ENCODE results near the gene AGPS.
"Not testable (repeated sequence)": the region's sequence is repeated elsewhere in the genome, so short reads cannot be mapped to it uniquely, and the experiment has no call there.

Gene AGPS

DNA sequence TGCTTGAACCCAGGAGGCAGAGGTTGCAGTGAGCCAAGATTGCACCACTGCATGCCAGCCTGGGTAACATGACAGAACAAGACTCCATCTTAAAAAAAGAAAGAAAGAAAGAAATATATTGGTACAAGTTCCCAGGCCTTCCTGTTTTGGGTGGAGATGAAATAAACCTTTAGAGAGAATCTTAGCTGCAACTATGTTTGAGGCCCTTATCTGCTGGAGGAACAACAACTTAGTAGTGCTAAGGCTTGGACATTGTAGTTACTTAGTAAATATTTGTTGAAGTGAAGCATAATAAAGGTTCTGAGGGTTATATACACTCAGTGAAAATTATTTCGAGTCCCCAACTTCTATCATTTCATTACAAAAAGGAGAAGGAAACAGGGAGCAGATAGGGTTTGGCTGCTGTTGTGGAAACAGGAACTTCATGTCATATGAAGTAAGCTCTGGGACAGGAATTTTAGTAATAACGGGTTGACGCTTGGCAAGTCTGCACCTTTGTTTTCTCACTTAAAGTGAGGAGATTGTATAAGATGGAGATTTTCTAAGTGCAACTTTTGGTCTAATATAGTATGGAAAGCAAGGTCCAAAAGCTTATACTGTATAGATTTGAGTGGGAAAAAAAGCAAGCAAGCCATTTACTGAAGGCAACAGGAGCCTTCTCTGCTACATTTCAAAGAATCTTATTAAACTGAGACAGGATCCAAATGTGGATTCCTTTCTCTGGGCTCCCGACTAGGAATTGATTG is 40.0 kb upstream of the AGPS start:
- H3K36me3 ChIP-seq (ENCODE audit: control insufficient read depth, insufficient read depth, low read length): no peaks in the 10 kb centered on the region
- H3K9me3 ChIP-seq (ENCODE audit: control insufficient read depth, low read length): no peaks in the 10 kb centered on the region
- H3K27ac ChIP-seq (ENCODE audit: insufficient read depth, low read length, poor library complexity, severe bottlenecking): no peak overlapping the region
- no peaks in the 10 kb centered on the region for H3K4me1 ChIP-seq (ENCODE audit: control insufficient read depth, insufficient read depth, low read length, poor library complexity, severe bottlenecking)
- no peak for DNase-seq
- no peaks in the 10 kb centered on the region for H3K27me3 ChIP-seq (replicated peaks; ENCODE audit: control insufficient read depth, insufficient read depth, low read length, poor library complexity, severe bottlenecking)
- H3K4me3 ChIP-seq (ENCODE audit: insufficient read depth, low read depth, low read length, poor library complexity, severe bottlenecking): no peak overlapping the region

DNA sequence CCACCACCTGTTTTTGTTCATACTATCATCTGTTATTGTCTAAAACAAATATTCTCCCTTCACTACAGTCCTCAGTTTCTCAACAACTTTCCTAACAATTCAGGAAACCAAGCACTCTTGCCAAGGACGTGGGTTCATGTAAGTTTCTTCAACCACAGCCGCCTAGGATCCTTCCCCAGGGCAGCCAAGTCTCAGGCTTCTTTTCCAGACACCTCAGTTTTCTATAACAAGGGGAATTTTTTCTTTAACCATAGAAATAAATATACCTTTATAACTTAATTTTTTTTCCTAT is 39.4 kb upstream of the AGPS start:
- DNase-seq: no peak
- no peak overlapping the region for H3K4me3 ChIP-seq (ENCODE audit: insufficient read depth, low read depth, low read length, poor library complexity, severe bottlenecking)
- H3K4me1 ChIP-seq (ENCODE audit: control insufficient read depth, insufficient read depth, low read length, poor library complexity, severe bottlenecking): no peaks in the 10 kb centered on the region
- H3K36me3 ChIP-seq (ENCODE audit: control insufficient read depth, insufficient read depth, low read length): no peaks in the 10 kb centered on the region
- H3K27ac ChIP-seq (ENCODE audit: insufficient read depth, low read length, poor library complexity, severe bottlenecking): no peak overlapping the region
- H3K9me3 ChIP-seq (ENCODE audit: control insufficient read depth, low read length): no peaks in the 10 kb centered on the region
- H3K27me3 ChIP-seq (replicated peaks; ENCODE audit: control insufficient read depth, insufficient read depth, low read length, poor library complexity, severe bottlenecking): no peaks in the 10 kb centered on the region

DNA sequence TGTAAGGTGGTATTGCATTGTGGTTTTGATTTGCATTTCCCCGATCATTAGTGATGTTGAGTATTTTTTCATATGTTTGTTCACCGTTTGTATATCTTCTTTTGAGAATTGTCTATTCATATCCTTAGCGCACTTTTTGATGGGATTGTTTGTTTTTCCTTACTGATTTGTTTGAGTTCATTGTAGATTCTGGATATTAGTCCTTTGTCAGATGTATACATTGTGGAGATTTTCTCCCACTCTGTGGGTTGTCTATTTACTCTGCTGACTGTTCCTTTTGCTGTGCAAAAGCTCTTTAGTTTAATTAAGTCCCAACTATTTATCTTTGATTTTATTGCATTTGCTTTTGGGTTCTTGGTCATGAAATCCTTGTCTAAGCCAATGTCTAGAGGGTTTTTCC is 38.0 kb upstream of the AGPS start:
- H3K36me3 ChIP-seq (ENCODE audit: control insufficient read depth, insufficient read depth, low read length); DNase-seq; H3K4me3 ChIP-seq (ENCODE audit: insufficient read depth, low read depth, low read length, poor library complexity, severe bottlenecking); H3K27ac ChIP-seq (ENCODE audit: insufficient read depth, low read length, poor library complexity, severe bottlenecking); H3K27me3 ChIP-seq (replicated peaks; ENCODE audit: control insufficient read depth, insufficient read depth, low read length, poor library complexity, severe bottlenecking); H3K9me3 ChIP-seq (ENCODE audit: control insufficient read depth, low read length); H3K4me1 ChIP-seq (ENCODE audit: control insufficient read depth, insufficient read depth, low read length, poor library complexity, severe bottlenecking): not testable (repeated sequence)

DNA sequence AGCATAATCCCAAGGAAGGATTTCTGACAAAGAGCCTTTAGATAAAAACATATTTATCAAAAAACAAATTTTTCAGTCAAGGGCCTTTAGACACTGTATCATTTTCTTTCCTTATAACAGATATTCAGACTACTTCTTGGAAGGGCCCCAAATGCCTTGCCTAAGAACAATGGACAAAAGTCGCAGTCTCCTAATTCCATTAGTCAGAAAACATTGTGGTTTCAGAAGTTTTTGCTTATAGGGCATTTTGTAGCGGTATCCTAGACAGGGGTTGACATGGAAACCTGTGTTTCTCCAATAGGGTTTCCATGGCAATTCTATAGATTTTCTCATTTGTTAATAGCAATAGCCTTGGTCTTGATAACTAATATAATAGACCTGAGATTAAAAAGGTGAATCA is 36.7 kb upstream of the AGPS start:
- no peaks in the 10 kb centered on the region for H3K36me3 ChIP-seq (ENCODE audit: control insufficient read depth, insufficient read depth, low read length)
- H3K27me3 ChIP-seq (replicated peaks; ENCODE audit: control insufficient read depth, insufficient read depth, low read length, poor library complexity, severe bottlenecking): no peaks in the 10 kb centered on the region
- DNase-seq: no peak
- no peaks in the 10 kb centered on the region for H3K9me3 ChIP-seq (ENCODE audit: control insufficient read depth, low read length)
- no peaks in the 10 kb centered on the region for H3K4me1 ChIP-seq (ENCODE audit: control insufficient read depth, insufficient read depth, low read length, poor library complexity, severe bottlenecking)
- H3K4me3 ChIP-seq (ENCODE audit: insufficient read depth, low read depth, low read length, poor library complexity, severe bottlenecking): no peak overlapping the region
- H3K27ac ChIP-seq (ENCODE audit: insufficient read depth, low read length, poor library complexity, severe bottlenecking): no peak overlapping the region

DNA sequence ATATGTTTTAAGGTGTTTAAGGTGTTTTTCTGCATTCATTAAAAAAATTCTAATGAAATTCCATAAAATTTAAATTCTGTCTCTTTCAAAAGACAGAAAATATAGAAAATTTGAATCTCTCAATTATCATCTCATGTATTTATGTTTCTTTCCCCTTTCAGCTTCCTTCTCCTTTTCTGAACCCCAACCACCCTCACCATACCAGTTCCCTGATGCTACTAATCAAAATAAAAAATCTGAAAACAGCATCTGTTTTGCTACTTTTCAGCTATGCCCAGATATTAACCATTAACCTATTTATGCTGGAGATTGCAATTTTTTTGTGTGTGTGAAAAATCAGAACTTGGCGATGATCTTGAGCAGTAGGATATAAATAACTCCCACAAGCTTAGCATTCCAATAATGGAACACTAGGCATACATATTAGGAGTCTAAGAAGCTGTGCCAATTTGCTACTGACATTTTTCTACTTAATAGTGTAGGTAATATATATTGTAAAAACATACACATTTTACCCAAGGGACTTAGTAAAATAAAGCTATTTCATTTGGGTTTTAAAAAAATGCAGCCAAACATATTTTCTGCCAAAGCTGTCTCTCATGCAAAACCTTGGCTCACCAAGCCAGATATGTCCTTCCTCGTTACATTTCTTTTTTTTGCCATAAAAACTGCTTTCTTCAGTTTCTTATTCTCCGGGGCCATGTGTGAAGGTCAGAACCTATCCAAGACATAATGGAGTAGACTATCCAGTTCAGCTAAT is 32.6 kb upstream of the AGPS start:
- no peaks in the 10 kb centered on the region for H3K4me1 ChIP-seq (ENCODE audit: control insufficient read depth, insufficient read depth, low read length, poor library complexity, severe bottlenecking)
- no peak overlapping the region for H3K4me3 ChIP-seq (ENCODE audit: insufficient read depth, low read depth, low read length, poor library complexity, severe bottlenecking)
- DNase-seq: no peak
- H3K27me3 ChIP-seq (replicated peaks; ENCODE audit: control insufficient read depth, insufficient read depth, low read length, poor library complexity, severe bottlenecking): no peaks in the 10 kb centered on the region
- no peaks in the 10 kb centered on the region for H3K9me3 ChIP-seq (ENCODE audit: control insufficient read depth, low read length)
- H3K36me3 ChIP-seq (ENCODE audit: control insufficient read depth, insufficient read depth, low read length): no peaks in the 10 kb centered on the region
- no peak overlapping the region for H3K27ac ChIP-seq (ENCODE audit: insufficient read depth, low read length, poor library complexity, severe bottlenecking)

DNA sequence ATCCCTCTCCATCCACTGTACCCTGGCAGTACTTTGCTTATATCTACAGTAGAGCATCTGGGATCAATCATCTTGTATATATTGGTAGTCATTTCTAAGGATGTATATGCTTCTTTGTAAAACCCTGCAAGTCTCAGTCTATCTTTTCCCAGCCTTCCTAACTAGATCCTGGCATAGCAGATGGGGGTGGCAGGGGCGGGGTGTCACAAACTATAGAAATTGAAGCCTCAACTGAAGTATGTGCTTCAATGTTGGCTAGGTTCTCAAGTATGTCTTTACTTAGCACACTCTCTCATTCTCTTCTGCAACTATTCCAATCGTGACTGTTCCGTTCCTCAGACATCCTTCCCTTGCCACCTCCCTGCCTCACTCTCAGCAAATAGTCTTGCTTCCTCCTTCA is 30.1 kb upstream of the AGPS start:
- no peak for DNase-seq
- H3K27ac ChIP-seq (ENCODE audit: insufficient read depth, low read length, poor library complexity, severe bottlenecking): no peak overlapping the region

DNA sequence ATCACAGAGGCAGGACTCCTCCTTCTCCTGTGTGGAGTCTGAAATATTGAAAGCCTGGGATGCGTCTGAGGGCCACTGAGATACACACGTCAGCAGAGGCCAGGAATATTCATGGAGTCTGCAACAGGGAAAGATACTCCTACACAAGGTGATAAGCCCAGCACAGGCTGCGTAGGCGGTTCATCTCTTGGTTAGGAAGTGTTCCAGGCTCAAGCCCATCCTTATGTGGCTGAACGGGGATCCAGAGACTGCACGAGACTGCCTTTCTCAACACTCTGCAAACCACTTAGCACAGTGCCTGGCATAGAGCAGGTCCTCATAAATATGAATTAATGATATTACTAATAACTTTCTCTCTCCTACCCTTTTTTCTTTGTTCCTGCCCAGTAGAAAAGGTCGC is 29.2 kb upstream of the AGPS start:
- Histone ChIP-seq H3K4me3 (ENCODE audit: insufficient read depth, low read depth, low read length, poor library complexity, severe bottlenecking) (no peak overlapping the region), H3K36me3 (ENCODE audit: control insufficient read depth, insufficient read depth, low read length) (no peaks in the 10 kb centered on the region), H3K9me3 (ENCODE audit: control insufficient read depth, low read length) (no peaks in the 10 kb centered on the region), H3K4me1 (ENCODE audit: control insufficient read depth, insufficient read depth, low read length, poor library complexity, severe bottlenecking) (no peaks in the 10 kb centered on the region), H3K27ac (ENCODE audit: insufficient read depth, low read length, poor library complexity, severe bottlenecking) (no peak overlapping the region), H3K27me3 (replicated peaks; ENCODE audit: control insufficient read depth, insufficient read depth, low read length, poor library complexity, severe bottlenecking) (no peaks in the 10 kb centered on the region)
- no peak for DNase-seq

More for the DNA sequence above, 30.1 kb upstream of the AGPS start:
- H3K4me1 ChIP-seq (ENCODE audit: control insufficient read depth, insufficient read depth, low read length, poor library complexity, severe bottlenecking): no peaks in the 10 kb centered on the region
- H3K27me3 ChIP-seq (replicated peaks; ENCODE audit: control insufficient read depth, insufficient read depth, low read length, poor library complexity, severe bottlenecking): no peaks in the 10 kb centered on the region
- no peaks in the 10 kb centered on the region for H3K36me3 ChIP-seq (ENCODE audit: control insufficient read depth, insufficient read depth, low read length)
- H3K9me3 ChIP-seq (ENCODE audit: control insufficient read depth, low read length): no peaks in the 10 kb centered on the region
- H3K4me3 ChIP-seq (ENCODE audit: insufficient read depth, low read depth, low read length, poor library complexity, severe bottlenecking): no peak overlapping the region

DNA sequence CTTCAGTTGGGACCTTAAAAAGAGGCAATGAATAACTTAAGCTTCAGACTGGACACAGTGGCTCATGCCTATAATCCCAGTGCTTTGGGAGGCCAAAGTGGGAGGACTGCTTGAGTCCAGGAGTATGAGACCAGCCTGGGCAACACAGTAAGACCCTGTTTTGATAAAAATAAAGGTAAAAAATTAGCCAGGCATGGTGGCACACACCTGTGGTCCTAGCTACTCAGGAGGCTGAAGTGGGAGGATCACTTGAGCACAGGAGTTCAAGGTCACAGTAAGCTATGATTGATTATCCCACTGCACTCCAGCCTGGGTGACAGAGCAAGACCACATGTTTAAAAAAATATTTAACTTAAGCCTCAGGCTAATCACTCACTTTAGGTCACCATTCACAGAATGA is 26.8 kb upstream of the AGPS start:
- not testable (repeated sequence) for H3K36me3 ChIP-seq (ENCODE audit: control insufficient read depth, insufficient read depth, low read length); H3K27ac ChIP-seq (ENCODE audit: insufficient read depth, low read length, poor library complexity, severe bottlenecking); H3K9me3 ChIP-seq (ENCODE audit: control insufficient read depth, low read length); H3K27me3 ChIP-seq (replicated peaks; ENCODE audit: control insufficient read depth, insufficient read depth, low read length, poor library complexity, severe bottlenecking); DNase-seq; H3K4me1 ChIP-seq (ENCODE audit: control insufficient read depth, insufficient read depth, low read length, poor library complexity, severe bottlenecking); H3K4me3 ChIP-seq (ENCODE audit: insufficient read depth, low read depth, low read length, poor library complexity, severe bottlenecking)

DNA sequence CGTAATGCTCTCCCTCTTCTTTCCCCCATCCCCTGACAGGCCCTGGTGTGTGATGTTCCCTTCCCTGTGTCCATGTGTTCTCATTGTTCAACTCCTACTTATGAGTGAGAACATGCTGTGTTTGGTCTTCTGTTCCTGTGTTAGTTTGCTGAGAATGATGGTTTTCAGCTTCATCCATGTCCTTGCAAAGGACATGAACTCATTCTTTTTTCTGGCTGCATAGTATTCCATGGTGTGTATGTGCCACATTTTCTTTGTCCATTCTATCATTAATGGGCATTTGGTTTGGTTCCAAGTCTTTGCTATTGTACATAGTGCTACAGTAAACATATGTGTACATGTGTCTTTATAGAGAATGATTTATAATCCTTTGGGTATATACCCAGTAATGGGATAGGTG is 24.6 kb upstream of the AGPS start:
- H3K36me3 ChIP-seq (ENCODE audit: control insufficient read depth, insufficient read depth, low read length); H3K9me3 ChIP-seq (ENCODE audit: control insufficient read depth, low read length); DNase-seq; H3K27ac ChIP-seq (ENCODE audit: insufficient read depth, low read length, poor library complexity, severe bottlenecking); H3K27me3 ChIP-seq (replicated peaks; ENCODE audit: control insufficient read depth, insufficient read depth, low read length, poor library complexity, severe bottlenecking); H3K4me3 ChIP-seq (ENCODE audit: insufficient read depth, low read depth, low read length, poor library complexity, severe bottlenecking); H3K4me1 ChIP-seq (ENCODE audit: control insufficient read depth, insufficient read depth, low read length, poor library complexity, severe bottlenecking): not testable (repeated sequence)

DNA sequence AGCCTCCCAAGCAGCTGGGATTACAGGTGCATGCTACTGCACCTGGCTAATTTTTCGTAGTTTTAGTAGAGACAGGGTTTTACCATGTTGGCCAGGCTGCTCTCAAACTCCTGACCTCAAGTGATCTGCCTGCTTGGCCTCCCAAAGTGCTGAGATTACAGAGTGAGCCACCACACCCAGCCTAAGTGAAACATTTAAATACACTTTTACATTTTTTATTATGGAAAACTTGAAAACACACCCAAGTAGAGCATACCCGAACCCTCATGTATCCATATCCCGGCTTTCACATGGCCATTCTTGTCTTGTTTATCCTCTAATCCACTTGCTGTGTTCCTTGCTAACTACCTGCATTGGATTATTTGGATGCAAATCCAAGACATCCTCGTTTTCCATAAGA is 13.2 kb upstream of the AGPS start:
- no peaks in the 10 kb centered on the region for H3K4me1 ChIP-seq (ENCODE audit: control insufficient read depth, insufficient read depth, low read length, poor library complexity, severe bottlenecking)
- no peak overlapping the region for H3K27ac ChIP-seq (ENCODE audit: insufficient read depth, low read length, poor library complexity, severe bottlenecking)
- H3K4me3 ChIP-seq (ENCODE audit: insufficient read depth, low read depth, low read length, poor library complexity, severe bottlenecking): no peak overlapping the region
- no peaks in the 10 kb centered on the region for H3K27me3 ChIP-seq (replicated peaks; ENCODE audit: control insufficient read depth, insufficient read depth, low read length, poor library complexity, severe bottlenecking)
- no peaks in the 10 kb centered on the region for H3K36me3 ChIP-seq (ENCODE audit: control insufficient read depth, insufficient read depth, low read length)
- DNase-seq: no peak
- H3K9me3 ChIP-seq (ENCODE audit: control insufficient read depth, low read length): no peaks in the 10 kb centered on the region
